Thymus (tissue), 11 donors: ENCODE measurements around the gene MYH13. TPM values are rescaled to one million over a fixed set of nuclear protein-coding genes. Genes with fewer than 3 reads are reported as not detected.

Experiments used
- DNase-seq, 9 donors: peaks; one replicate each; pipeline ENCODE4 v3.0.0-alpha.2; 2013; ENCODE audit warnings: low spot score in 9 of 9, low read depth in 6 of 9, missing footprints in 1 of 9
- H3K27ac ChIP-seq, 2 donors: one replicate each; pipeline ENCODE4 v1.5.1; 2013; ENCODE audit warnings: control low read depth in 1 of 2, low read depth in 1 of 2, low read length in 1 of 2, mild to moderate bottlenecking in 1 of 2, moderate library complexity in 1 of 2
- H3K27me3 ChIP-seq, 2 donors: one replicate each; pipeline ENCODE4 v1.5.1; 2013; ENCODE audit warnings: low read length in 1 of 2; ENCODE audit not compliant: control insufficient read depth in 2 of 2, insufficient read depth in 1 of 2
- H3K36me3 ChIP-seq, 2 donors: one replicate each; pipeline ENCODE4 v1.5.1; 2013; ENCODE audit warnings: low read length in 1 of 2, mild to moderate bottlenecking in 1 of 2, moderate library complexity in 1 of 2; ENCODE audit not compliant: control insufficient read depth in 2 of 2, insufficient read depth in 2 of 2
- H3K4me1 ChIP-seq, 2 donors: one replicate each; pipeline ENCODE4 v1.5.1; 2013; ENCODE audit warnings: low read length in 2 of 2; ENCODE audit not compliant: control insufficient read depth in 2 of 2, insufficient read depth in 2 of 2
- H3K4me3 ChIP-seq, 2 donors: one replicate each; pipeline ENCODE4 v1.5.1; 2013; ENCODE audit warnings: low read length in 2 of 2, control low read depth in 1 of 2, mild to moderate bottlenecking in 1 of 2
- H3K9me3 ChIP-seq, 2 donors: one replicate each; pipeline ENCODE4 v1.5.1; 2013; ENCODE audit warnings: low read length in 1 of 2, mild to moderate bottlenecking in 1 of 2; ENCODE audit not compliant: control insufficient read depth in 2 of 2, insufficient read depth in 1 of 2
- WGBS: extraction: QIAGEN DNeasy Blood & Tissue Kit; methylation state at CpG from one replicate; pipeline ENCODE4 v1.1.7; 2013; 5-methylcytosine and 5-hydroxymethylcytosine counted together
- polyA plus RNA-seq: library from polyadenylated mRNA; stranded (reverse); fragments of 200-250 nt; gene quantifications from one replicate; pipeline ENCODE4 v1.2.3, GENCODE V29; 2013
- total RNA-seq: library from RNA; stranded (reverse); fragments of 120-200 nt; gene quantifications from one replicate; pipeline ENCODE4 v1.2.4, GENCODE V29; 2013
- donor health status: healthy.

Gene MYH13
- total and polyA plus RNA-seq, 2 donors: under 0.01 to 0.07 TPM

- H3K9me3 ChIP-seq: no peaks in the 10 kb centered on the region
- H3K27ac ChIP-seq: no peak overlapping the region
- no peaks in the 10 kb centered on the region for H3K27me3 ChIP-seq
- WGBS: 93% methylated on average over 6 of the region's 6 CpGs
- no peaks in the 10 kb centered on the region for H3K4me1 ChIP-seq
- DNase-seq: no peak
- no peak overlapping the region for H3K4me3 ChIP-seq
- no peaks in the 10 kb centered on the region for H3K36me3 ChIP-seq
Measured at GRCh38 chr17:10394201-10394887, 21.5 kb upstream of the MYH13 start.

GRCh38 chr17:10392880-10393279, 20.1 kb upstream of the MYH13 start:
- no peaks in the 10 kb centered on the region for H3K9me3 ChIP-seq
- no peak overlapping the region for H3K4me3 ChIP-seq
- 88% methylated on average over 9 of the region's 9 CpGs for WGBS
- no peaks in the 10 kb centered on the region for H3K27me3 ChIP-seq
- H3K36me3 ChIP-seq: no peaks in the 10 kb centered on the region
- H3K27ac ChIP-seq: no peak overlapping the region
- H3K4me1 ChIP-seq: no peaks in the 10 kb centered on the region
- no peak for DNase-seq

- Histone ChIP-seq H3K9me3 (no peaks in the 10 kb centered on the region), H3K4me3 (no peak overlapping the region), H3K27ac (no peak overlapping the region), H3K4me1 (no peaks in the 10 kb centered on the region), H3K27me3 (no peaks in the 10 kb centered on the region), H3K36me3 (no peaks in the 10 kb centered on the region)
- 74% methylated on average over 6 of the region's 6 CpGs for WGBS
- DNase-seq: no peak
Measured at GRCh38 chr17:10385871-10386270, 13.1 kb upstream of the MYH13 start.

GRCh38 chr17:10384175-10384574, 11.4 kb upstream of the MYH13 start:
- WGBS: 72% methylated on average over 8 of the region's 8 CpGs
- H3K4me3 ChIP-seq: no peak overlapping the region
- no peak overlapping the region for H3K27ac ChIP-seq
- no peaks in the 10 kb centered on the region for H3K9me3 ChIP-seq
- H3K27me3 ChIP-seq: no peaks in the 10 kb centered on the region
- DNase-seq: no peak
- H3K36me3 ChIP-seq: no peaks in the 10 kb centered on the region
- H3K4me1 ChIP-seq: no peaks in the 10 kb centered on the region

- no peaks in the 10 kb centered on the region for H3K27me3 ChIP-seq
- H3K27ac ChIP-seq: no peak overlapping the region
- 89% methylated on average over 3 of the region's 3 CpGs for WGBS
- no peaks in the 10 kb centered on the region for H3K36me3 ChIP-seq
- H3K4me3 ChIP-seq: no peak overlapping the region
- no peak for DNase-seq
- no peaks in the 10 kb centered on the region for H3K9me3 ChIP-seq
- no peaks in the 10 kb centered on the region for H3K4me1 ChIP-seq
Measured at GRCh38 chr17:10380631-10381408, 8.0 kb upstream of the MYH13 start.

GRCh38 chr17:10370016-10370608, 2.7 kb downstream of the MYH13 start:
- H3K36me3 ChIP-seq: no peaks in the 10 kb centered on the region
- H3K27ac ChIP-seq: no peak overlapping the region
- no peak for DNase-seq
- no peaks in the 10 kb centered on the region for H3K9me3 ChIP-seq
- H3K4me1 ChIP-seq: no peaks in the 10 kb centered on the region
- no peak overlapping the region for H3K4me3 ChIP-seq
- H3K27me3 ChIP-seq: no peaks in the 10 kb centered on the region
- 90% methylated on average over 7 of the region's 7 CpGs for WGBS

GRCh38 chr17:10369239-10369638, 3.6 kb downstream of the MYH13 start:
- H3K27me3 ChIP-seq: no peaks in the 10 kb centered on the region
- no peak overlapping the region for H3K4me3 ChIP-seq
- no peak overlapping the region for H3K27ac ChIP-seq
- no peaks in the 10 kb centered on the region for H3K36me3 ChIP-seq
- DNase-seq: no peak
- H3K4me1 ChIP-seq: no peaks in the 10 kb centered on the region
- no peaks in the 10 kb centered on the region for H3K9me3 ChIP-seq
- WGBS: 86% methylated on average over 1 of the region's 1 CpG

GRCh38 chr17:10368561-10368960, 4.2 kb downstream of the MYH13 start:
- DNase-seq: no peak
- no peak overlapping the region for H3K27ac ChIP-seq
- 93% methylated on average over 3 of the region's 3 CpGs for WGBS
- no peak overlapping the region for H3K4me3 ChIP-seq
- H3K4me1 ChIP-seq: no peaks in the 10 kb centered on the region
- no peaks in the 10 kb centered on the region for H3K9me3 ChIP-seq
- H3K27me3 ChIP-seq: no peaks in the 10 kb centered on the region
- no peaks in the 10 kb centered on the region for H3K36me3 ChIP-seq

- Histone ChIP-seq H3K4me3 (no peak overlapping the region), H3K9me3 (no peaks in the 10 kb centered on the region), H3K4me1 (no peaks in the 10 kb centered on the region), H3K36me3 (no peaks in the 10 kb centered on the region), H3K27me3 (no peaks in the 10 kb centered on the region), H3K27ac (no peak overlapping the region)
- DNase-seq: no peak
Measured at GRCh38 chr17:10360578-10360977, 12.2 kb downstream of the MYH13 start.
